MG63 (cell line): ENCODE data around the gene DLGAP3. TPM values are rescaled to one million over a fixed set of nuclear protein-coding genes. Genes with fewer than 3 reads are reported as not detected.

Source experiments
- DNase-seq: peaks from one replicate; pipeline ENCODE4 v3.0.0-alpha.2; 2020
- H3K27me3 ChIP-seq: fragments of 250-450 bp; sonication (Bioruptor Pico); 2 replicates; pipeline ENCODE4 v1.5.1; 2020; ENCODE audit warnings: mild to moderate bottlenecking, moderate library complexity
- H3K36me3 ChIP-seq: fragments of 250-450 bp; sonication (Bioruptor Pico); 2 replicates; pipeline ENCODE4 v1.5.1; 2020; ENCODE audit warnings: mild to moderate bottlenecking, moderate library complexity
- H3K4me3 ChIP-seq: fragments of 250-450 bp; sonication (Bioruptor Pico); 2 replicates; pipeline ENCODE4 v1.5.1; 2020; ENCODE audit warnings: mild to moderate bottlenecking, moderate library complexity
- H3K9me3 ChIP-seq: fragments of 250-450 bp; sonication (Bioruptor Pico); 2 replicates; pipeline ENCODE4 v1.5.1; 2020; ENCODE audit warnings: mild to moderate bottlenecking, moderate library complexity
- total RNA-seq: library from RNA; depleted of rRNA; stranded (reverse); fragments of >200 nt; shearing (Covaris generic); gene quantifications from 2 replicates; pipeline ENCODE4 v1.2.3, GENCODE V29; 2014; ENCODE audit warnings: low replicate concordance

Gene DLGAP3
- total RNA-seq, 1 experiment from 2014 or later, result not detected

- Histone ChIP-seq H3K27me3 (no peaks in the 10 kb centered on the region; the same call in none of the 2 replicates), H3K9me3 (no peaks in the 10 kb centered on the region), H3K36me3 (no peaks in the 10 kb centered on the region), H3K4me3 (no peak overlapping the region)
- no peak for DNase-seq
These were observed 12.4 kb downstream of the DLGAP3 start for GRCh38 chr1:34917017-34917416.

- DNase-seq, result no peak
- no peak overlapping the region for H3K4me3 ChIP-seq
- no peaks in the 10 kb centered on the region for H3K9me3 ChIP-seq
- no peaks in the 10 kb centered on the region; the same call in none of the 2 replicates for H3K27me3 ChIP-seq
- H3K36me3 ChIP-seq, result no peaks in the 10 kb centered on the region
These were observed 13.3 kb downstream of the DLGAP3 start for GRCh38 chr1:34916104-34916503.

- no peak overlapping the region for H3K4me3 ChIP-seq
- no peak for DNase-seq
- no peaks in the 10 kb centered on the region for H3K36me3 ChIP-seq
- H3K27me3 ChIP-seq, result no peaks in the 10 kb centered on the region; the same call in none of the 2 replicates
- H3K9me3 ChIP-seq, result no peaks in the 10 kb centered on the region
These were observed 13.9 kb downstream of the DLGAP3 start for GRCh38 chr1:34915521-34915920.

GRCh38 chr1:34914958-34915357 lies 14.5 kb downstream of the DLGAP3 start:
- DNase-seq, result no peak
- Histone ChIP-seq H3K9me3 (no peaks in the 10 kb centered on the region), H3K36me3 (no peaks in the 10 kb centered on the region), H3K4me3 (no peak overlapping the region), H3K27me3 (no peaks in the 10 kb centered on the region; the same call in none of the 2 replicates)

GRCh38 chr1:34911465-34911864 lies 18.0 kb downstream of the DLGAP3 start:
- no peak for DNase-seq
- Histone ChIP-seq H3K36me3 (no peaks in the 10 kb centered on the region), H3K27me3 (no peaks in the 10 kb centered on the region; the same call in 1 of the 2 replicates), H3K9me3 (no peaks in the 10 kb centered on the region), H3K4me3 (no peak overlapping the region)

- Histone ChIP-seq H3K27me3 (no peaks in the 10 kb centered on the region; the same call in 1 of the 2 replicates), H3K9me3 (no peaks in the 10 kb centered on the region), H3K36me3 (no peaks in the 10 kb centered on the region), H3K4me3 (no peak overlapping the region)
- no peak for DNase-seq
These were observed 19.0 kb downstream of the DLGAP3 start for GRCh38 chr1:34910425-34910824.

- Histone ChIP-seq H3K4me3 (no peak overlapping the region), H3K27me3 (peaks cover 2% of the 10 kb centered on the region; the same call in 1 of the 2 replicates), H3K9me3 (no peaks in the 10 kb centered on the region), H3K36me3 (no peaks in the 10 kb centered on the region)
- no peak for DNase-seq
These were observed 21.1 kb downstream of the DLGAP3 start for GRCh38 chr1:34908369-34908768.

- Histone ChIP-seq H3K27me3 (peaks cover 3% of the 10 kb centered on the region; the same call in 1 of the 2 replicates), H3K36me3 (no peaks in the 10 kb centered on the region), H3K4me3 (no peak overlapping the region), H3K9me3 (no peaks in the 10 kb centered on the region)
- DNase-seq, result no peak
These were observed 21.9 kb downstream of the DLGAP3 start for GRCh38 chr1:34907487-34908090.

- no peak for DNase-seq
- no peaks in the 10 kb centered on the region for H3K36me3 ChIP-seq
- no peak overlapping the region for H3K4me3 ChIP-seq
- H3K27me3 ChIP-seq, result peaks cover 3% of the 10 kb centered on the region; the same call in 1 of the 2 replicates
- H3K9me3 ChIP-seq, result no peaks in the 10 kb centered on the region
These were observed 22.7 kb downstream of the DLGAP3 start for GRCh38 chr1:34906756-34907155.

- H3K36me3 ChIP-seq, result no peaks in the 10 kb centered on the region
- H3K27me3 ChIP-seq, result peaks cover 7% of the 10 kb centered on the region; the same call in 1 of the 2 replicates
- no peak overlapping the region for H3K4me3 ChIP-seq
- no peak for DNase-seq
- H3K9me3 ChIP-seq, result no peaks in the 10 kb centered on the region
These were observed 23.2 kb downstream of the DLGAP3 start for GRCh38 chr1:34906222-34906621.

- H3K27me3 ChIP-seq, result peaks cover 7% of the 10 kb centered on the region; the same call in 1 of the 2 replicates
- H3K36me3 ChIP-seq, result no peaks in the 10 kb centered on the region
- no peak for DNase-seq
- H3K9me3 ChIP-seq, result no peaks in the 10 kb centered on the region
- no peak overlapping the region for H3K4me3 ChIP-seq
These were observed 24.4 kb downstream of the DLGAP3 start for GRCh38 chr1:34905098-34905459.

GRCh38 chr1:34904236-34905097 lies 25.0 kb downstream of the DLGAP3 start:
- Histone ChIP-seq H3K9me3 (no peaks in the 10 kb centered on the region), H3K4me3 (no peak overlapping the region), H3K27me3 (peaks cover 7% of the 10 kb centered on the region; the same call in 1 of the 2 replicates), H3K36me3 (no peaks in the 10 kb centered on the region)
- DNase-seq, result no peak

- Histone ChIP-seq H3K36me3 (no peaks in the 10 kb centered on the region), H3K27me3 (peaks cover 7% of the 10 kb centered on the region; the same call in 1 of the 2 replicates), H3K4me3 (no peak overlapping the region), H3K9me3 (no peaks in the 10 kb centered on the region)
- no peak for DNase-seq
These were observed 27.5 kb downstream of the DLGAP3 start for GRCh38 chr1:34901919-34902318.

- Histone ChIP-seq H3K9me3 (no peaks in the 10 kb centered on the region), H3K27me3 (peaks cover 7% of the 10 kb centered on the region; the same call in 1 of the 2 replicates), H3K4me3 (no peak overlapping the region), H3K36me3 (no peaks in the 10 kb centered on the region)
- DNase-seq, result no peak
These were observed 28.5 kb downstream of the DLGAP3 start for GRCh38 chr1:34900775-34901502.

GRCh38 chr1:34899906-34900305 lies 29.5 kb downstream of the DLGAP3 start:
- no peaks in the 10 kb centered on the region for H3K36me3 ChIP-seq
- H3K4me3 ChIP-seq, result no peak overlapping the region
- no peak for DNase-seq
- peaks cover 7% of the 10 kb centered on the region; the same call in 1 of the 2 replicates for H3K27me3 ChIP-seq
- no peaks in the 10 kb centered on the region for H3K9me3 ChIP-seq

- DNase-seq, result no peak
- no peak overlapping the region for H3K4me3 ChIP-seq
- no peaks in the 10 kb centered on the region for H3K36me3 ChIP-seq
- peaks cover 7% of the 10 kb centered on the region; the same call in 1 of the 2 replicates for H3K27me3 ChIP-seq
- no peaks in the 10 kb centered on the region for H3K9me3 ChIP-seq
These were observed 30.0 kb downstream of the DLGAP3 start for GRCh38 chr1:34899471-34899870.

GRCh38 chr1:34898330-34898761 lies 31.1 kb downstream of the DLGAP3 start:
- peaks cover 2% of the 10 kb centered on the region; the same call in 1 of the 2 replicates for H3K9me3 ChIP-seq
- no peaks in the 10 kb centered on the region for H3K36me3 ChIP-seq
- H3K27me3 ChIP-seq, result peaks cover 5% of the 10 kb centered on the region; the same call in 1 of the 2 replicates
- DNase-seq, result no peak
- H3K4me3 ChIP-seq, result no peak overlapping the region
